ENCODE measurements around the gene FUT2.

FUT2 gene

GRCh38 chr19:48726556-48726955 is 30.8 kb downstream of the FUT2 start:
- DNase-seq (ENCODE audit: low read depth): no peak

- DNase-seq (ENCODE audit: low read depth): no peak
Measured at GRCh38 chr19:48728911-48729664, 33.3 kb downstream of the FUT2 start.

- no peak for DNase-seq (ENCODE audit: low read depth)
Measured at GRCh38 chr19:48731452-48731851, 35.7 kb downstream of the FUT2 start.

DNA sequence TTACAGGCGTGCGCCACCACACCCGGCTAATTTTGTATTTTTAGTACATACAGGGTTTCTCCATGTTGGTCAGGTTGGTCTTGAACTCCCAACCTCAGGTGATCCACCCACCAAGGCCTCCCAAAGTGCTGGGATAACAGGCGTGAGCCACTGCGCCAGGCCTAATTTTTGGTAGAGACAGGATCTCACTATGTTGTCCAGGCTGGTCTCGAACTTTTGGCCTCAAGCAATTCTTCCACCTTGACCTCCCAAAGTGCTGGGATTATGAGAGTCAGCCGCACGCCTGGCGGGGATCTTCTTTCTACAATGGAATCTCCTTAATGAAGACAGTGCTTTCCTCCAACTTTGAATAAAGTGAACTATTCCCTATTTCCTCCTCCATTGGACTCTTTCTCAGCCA is 38.9 kb downstream of the FUT2 start:
- DNase-seq (ENCODE audit: low read depth): no peak

GRCh38 chr19:48735031-48735615 is 39.4 kb downstream of the FUT2 start:
- no peak for DNase-seq (ENCODE audit: low read depth)

DNA sequence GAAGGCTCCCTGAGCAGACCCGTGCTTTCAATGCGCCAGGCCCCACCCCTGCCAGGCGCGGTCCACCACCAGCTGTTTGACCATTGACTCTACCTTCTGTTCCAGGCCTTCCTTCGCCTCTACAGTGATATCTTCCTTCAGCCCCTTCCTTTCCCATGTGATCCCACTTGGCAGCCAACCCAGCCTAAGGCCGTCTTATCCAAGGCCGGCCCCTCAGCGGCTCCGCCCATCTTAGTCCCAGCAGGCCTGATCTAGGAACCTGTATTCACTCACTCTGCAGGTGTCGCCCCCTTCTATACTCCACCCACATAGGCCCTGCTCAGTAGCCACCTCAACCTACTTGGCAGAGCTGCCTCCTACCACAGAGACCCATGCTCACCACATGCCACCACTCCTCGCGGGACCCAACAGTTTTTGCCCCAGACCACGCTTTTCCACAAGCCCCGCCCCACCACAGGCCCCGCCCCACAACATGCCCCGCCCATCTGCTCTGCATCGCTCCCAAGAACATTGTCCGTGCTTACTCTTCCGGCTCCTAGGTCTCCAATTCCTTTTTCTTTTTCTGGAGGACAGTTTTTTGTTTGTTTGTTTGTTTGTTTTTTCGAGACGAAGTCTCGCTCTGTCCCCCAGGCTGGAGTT is 41.7 kb downstream of the FUT2 start:
- DNase-seq (ENCODE audit: low read depth): no peak

DNA sequence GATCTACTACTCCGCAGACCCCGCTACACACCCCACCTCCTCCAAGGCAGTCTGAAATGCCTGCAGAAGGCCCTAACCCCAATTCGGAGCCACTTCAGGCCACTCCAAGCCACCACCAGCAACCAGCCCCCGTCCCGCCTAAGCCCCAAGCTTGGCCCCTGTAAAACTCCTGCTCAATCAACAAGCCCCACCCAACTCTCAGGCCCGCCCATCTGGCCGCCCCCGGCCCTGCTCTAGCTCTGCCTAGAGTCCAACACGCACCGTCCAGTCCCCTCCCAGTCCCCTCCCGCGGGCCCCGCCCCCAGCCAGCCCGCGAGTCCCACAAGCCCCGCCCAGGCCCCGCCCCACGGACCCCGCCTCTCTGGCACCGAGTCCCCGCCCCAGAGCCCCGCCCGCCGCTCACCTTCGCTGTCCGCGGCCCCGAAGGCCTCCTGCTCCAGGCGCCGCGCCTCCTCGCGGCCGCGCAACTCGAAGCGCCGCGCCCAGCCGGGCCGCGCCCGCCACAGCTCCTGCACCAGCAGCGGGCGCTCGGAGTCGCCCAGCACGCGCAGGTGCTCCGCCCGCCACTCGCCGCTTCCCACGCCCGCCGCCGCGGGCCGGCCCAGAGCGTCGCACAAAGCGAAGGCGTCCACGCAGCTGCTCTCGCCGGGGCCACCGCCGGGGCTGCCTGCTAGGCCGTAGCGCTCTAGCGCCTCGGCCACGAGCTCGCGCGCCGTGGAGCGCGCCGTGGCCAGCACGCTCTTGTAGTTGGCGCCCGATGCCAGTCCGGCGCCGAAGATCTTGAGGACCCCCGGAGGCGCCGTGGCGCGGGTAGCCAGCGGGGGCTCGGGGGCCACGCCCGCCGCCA is 43.0 kb downstream of the FUT2 start:
- DNase-seq (ENCODE audit: low read depth): peak; percentile 86

DNA sequence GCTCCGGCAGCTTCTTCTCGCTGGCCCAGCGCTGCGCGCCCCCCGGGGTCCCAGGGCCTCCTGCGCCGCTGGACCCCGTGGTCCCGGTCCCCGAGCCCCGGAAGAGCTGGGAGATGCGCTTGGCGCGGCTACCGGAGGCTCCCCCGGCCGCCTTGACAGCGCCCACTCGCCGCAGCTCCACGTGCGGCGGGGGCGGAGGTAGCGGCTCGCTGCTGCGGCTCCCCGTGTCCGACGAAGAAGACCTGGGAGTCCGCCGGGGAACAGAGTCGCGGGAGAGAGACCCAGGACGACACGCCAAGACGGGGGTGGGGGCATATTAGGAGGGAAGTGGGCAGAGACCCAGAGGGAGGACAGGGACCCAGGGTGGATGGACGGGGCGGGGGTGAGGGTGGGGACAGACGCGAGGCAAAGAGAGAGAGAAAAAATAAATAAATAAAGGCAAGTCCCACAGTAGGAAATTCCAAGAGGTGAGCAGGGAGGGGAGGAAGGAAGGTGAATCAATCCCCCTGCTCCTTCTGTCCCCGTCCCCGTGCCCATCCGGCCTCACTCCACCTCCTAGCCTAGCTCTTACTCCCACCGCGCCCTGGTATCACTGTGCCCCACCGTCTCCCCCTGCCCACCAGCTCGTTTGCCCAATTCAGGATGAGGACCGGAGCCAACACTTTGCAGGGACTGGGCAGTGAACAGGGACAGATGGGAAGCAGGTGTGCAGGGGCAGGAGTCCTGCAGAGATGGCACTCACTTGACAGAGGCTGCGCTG is 43.8 kb downstream of the FUT2 start:
- no peak for DNase-seq (ENCODE audit: low read depth)

GRCh38 chr19:48740164-48740972 is 44.6 kb downstream of the FUT2 start, which contains the start of gene RASIP1:
Gene RASIP1, minus strand, starts transcription at chr19:48740610. Its CDS starts 328 bp downstream, at chr19:48740282.
- no peak for DNase-seq (ENCODE audit: low read depth)

GRCh38 chr19:48741129-48741999 is 45.6 kb downstream of the FUT2 start:
- DNase-seq (ENCODE audit: low read depth): peak; percentile 30

DNA sequence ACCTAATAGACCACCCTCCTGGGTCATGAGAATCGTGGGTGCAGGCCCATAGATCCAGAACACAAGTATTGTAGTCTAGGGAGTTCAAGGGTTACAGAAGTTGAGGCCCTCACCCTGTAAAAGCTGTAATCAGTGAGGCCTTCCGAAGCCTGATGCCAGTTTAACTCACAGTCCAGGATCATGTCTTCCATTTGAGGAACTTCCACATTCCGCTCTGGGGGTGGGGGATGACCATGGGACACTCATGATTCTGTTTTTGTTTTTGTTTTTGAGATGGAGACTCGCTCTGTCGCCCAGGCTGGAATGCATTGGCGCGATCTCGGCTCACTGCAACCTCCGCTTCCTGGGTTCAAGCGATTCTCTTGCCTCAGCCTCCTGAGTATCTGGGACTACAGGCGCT is 46.3 kb downstream of the FUT2 start:
- no peak for DNase-seq (ENCODE audit: low read depth)

GRCh38 chr19:48745208-48745995 is 49.6 kb downstream of the FUT2 start:
- peak; percentile 36 for DNase-seq (ENCODE audit: low read depth)

DNA sequence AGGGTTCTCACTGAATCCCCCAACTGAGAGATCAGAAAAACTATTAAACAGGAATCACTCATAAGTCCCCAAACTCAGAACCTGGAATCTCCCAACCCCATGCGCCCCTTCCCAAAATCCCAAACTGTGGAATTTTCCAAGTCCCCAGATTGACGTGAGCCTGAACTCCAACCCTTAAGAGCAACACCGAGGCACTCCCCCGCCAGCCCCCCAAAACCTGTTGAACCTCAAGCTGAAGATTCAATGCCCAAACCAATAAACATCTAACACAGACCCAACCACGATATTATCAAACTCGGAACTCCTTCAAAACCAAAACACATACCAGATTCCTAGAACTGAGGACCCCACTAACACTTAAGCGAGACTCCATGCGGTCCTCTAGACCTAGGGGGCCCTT is 50.3 kb downstream of the FUT2 start:
- no peak for DNase-seq (ENCODE audit: low read depth)

DNA sequence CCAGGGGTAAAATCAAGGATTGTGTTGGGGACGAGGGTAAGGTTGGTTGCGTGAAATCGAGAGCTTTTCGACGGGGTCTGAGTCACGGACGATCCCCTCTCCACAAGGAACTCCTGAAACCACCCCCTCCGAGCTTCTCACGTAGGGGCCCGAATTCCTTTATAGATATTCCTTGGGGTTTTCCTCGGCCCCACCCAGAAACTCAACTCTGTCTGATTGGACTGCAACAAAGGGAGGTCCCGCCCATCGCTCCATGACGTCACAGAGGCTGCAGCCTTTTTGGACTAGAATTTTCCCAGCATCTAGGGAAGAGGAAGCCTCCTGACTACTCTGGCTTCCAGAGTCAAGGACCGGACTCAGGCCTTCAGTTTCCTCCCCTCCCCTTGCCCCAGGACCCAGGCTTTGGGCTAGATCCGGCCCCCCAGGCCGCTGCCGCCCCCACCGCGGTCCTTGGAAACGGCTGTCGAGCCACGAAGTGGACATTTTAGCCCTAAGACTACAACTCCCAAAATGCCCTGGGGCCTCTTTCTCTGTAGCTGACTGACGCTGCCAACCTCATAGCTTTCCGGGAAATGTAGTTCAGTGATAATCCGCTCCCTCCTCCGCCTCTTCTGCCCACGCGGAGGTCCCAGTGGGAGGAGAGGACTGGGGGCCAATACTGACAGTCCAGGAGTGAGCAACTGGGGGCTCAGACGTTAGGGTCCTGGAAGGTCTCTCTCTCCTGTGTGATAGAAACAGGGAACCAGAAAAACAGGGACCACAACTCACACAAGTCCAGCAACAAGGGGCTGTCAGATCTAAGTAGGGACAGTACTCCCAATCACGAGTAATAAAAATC is 51.2 kb downstream of the FUT2 start, which contains the start of gene IZUMO1:
TSS of gene IZUMO1 (minus strand) at position 172 of the 838 bp plus-strand sequence. CDS start 1,050 bp downstream, outside the sequence.
- peak; percentile 32 for DNase-seq (ENCODE audit: low read depth)

- DNase-seq (ENCODE audit: low read depth): no peak
Measured at GRCh38 chr19:48749571-48750198, 53.9 kb downstream of the FUT2 start.

DNA sequence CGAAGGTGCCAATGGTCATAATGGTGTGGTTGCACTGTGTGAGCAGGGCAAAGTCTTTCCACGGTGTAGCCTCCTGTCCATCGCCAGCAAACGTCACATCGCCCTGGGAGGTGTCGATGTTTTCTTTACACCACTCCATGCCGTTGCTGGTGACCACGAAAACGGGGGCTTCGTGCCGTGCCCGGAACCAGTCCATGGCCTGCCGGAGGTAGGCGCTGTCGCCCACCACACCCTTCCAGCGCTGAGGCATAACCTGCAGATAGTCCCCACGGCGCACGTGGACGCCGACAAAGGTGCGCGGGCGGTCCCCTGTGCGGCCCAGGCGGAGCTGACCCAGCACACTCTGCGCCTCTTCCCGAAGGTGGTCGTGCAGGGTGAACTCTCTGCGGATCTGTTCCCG is 54.6 kb downstream of the FUT2 start:
- no peak for DNase-seq (ENCODE audit: low read depth)

DNA sequence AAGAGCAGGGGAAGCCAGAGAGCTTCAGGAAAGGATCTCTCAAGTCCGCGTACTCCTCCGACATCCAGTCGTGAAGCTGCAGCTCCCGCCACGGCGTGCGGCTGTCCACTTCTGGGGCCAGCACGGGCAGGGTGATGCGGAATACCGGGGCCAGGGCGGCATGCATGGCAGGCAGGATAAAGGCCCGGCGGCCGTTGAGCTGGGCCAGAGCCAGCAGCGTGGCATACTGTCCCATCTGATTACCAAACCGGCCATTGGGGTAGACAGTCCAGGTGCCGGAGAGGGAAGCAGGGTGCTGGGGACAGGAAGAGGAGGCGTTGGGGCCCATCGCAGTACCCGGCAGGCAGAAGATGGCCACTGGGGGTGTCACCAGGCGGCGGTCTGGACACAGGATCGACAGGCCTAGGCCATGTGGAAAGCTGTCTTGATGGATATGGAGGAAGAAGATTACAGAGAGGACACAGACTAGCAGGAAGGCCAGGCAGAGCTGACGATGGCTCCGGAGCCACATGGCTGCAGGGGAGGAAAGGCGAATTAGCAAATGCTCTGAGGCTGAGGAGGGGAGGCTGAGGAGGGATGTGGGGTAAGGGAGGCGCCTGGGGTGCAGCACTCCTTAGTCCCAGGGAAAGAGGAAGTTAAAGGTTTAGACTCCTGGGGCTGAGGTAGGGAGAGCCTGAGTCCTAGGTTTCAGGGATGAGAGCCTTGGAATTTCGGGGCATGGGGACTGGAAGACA is 55.2 kb downstream of the FUT2 start:
- no peak for DNase-seq (ENCODE audit: low read depth)

Data from activated T-cell treated with anti-CD3 and anti-CD28 coated beads for 24 hours (primary cell).